ENCODE measurements around the gene MYO18B. TPM values are rescaled to one million over a fixed set of nuclear protein-coding genes. Genes with fewer than 3 reads are reported as not detected.

Gene MYO18B
- total RNA-seq, 1 experiment from 2014 or later = 0.03 TPM

GRCh38 chr22:25765801-25766200 lies 23.8 kb downstream of the MYO18B start:
- no peak for DNase-seq
- Histone ChIP-seq H3K36me3 (replicated peaks; ENCODE audit: control insufficient read depth, insufficient read depth, low read length) (no peaks in the 10 kb centered on the region), H3K4me3 (ENCODE audit: insufficient read depth, low read depth, low read length) (no peak overlapping the region), H3K27me3 (ENCODE audit: control insufficient read depth, insufficient read depth, low read length) (no peaks in the 10 kb centered on the region)

DNA sequence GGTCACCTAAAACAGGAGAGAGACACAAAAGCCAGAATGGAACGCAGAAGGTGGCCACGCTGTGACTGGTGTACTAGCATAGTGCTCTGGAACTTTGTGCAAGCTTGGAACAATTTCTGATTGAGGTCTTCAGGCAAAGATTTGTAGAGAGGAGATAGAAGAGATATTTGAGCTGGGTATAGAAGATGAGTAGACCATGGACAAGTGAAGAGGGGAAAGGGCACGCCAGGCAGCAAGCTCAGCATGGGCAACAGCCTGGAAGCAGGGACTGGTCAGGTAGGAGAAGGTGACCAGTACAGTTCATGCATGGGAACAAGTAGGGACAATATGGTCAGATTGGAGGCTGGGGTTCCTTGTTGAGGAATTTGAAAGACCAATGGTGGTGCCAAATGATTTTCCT lies 24.4 kb downstream of the MYO18B start:
- H3K36me3 ChIP-seq (replicated peaks; ENCODE audit: control insufficient read depth, insufficient read depth, low read length) = no peaks in the 10 kb centered on the region
- H3K27me3 ChIP-seq (ENCODE audit: control insufficient read depth, insufficient read depth, low read length) = no peaks in the 10 kb centered on the region
- no peak for DNase-seq
- no peak overlapping the region for H3K4me3 ChIP-seq (ENCODE audit: insufficient read depth, low read depth, low read length)

DNA sequence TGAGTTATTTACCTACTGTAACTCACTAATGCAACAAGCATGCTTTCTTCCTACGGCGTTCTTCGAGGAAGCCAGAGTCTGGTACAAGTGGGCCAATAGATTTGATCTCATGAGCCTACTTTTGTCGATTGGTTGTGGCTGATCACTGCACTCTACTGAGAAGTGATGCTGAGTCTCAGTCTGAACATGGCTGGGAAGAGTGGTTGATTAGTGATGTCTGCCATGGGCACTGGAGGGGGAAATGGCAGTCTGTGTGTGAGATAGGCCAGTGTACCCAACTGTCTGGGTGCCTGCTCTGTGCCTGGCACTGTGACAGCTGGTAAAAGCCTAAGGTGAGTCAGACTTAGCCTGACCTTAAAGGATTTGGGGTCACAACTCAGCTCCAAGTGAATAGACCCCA lies 28.3 kb downstream of the MYO18B start:
- H3K4me3 ChIP-seq (ENCODE audit: insufficient read depth, low read depth, low read length) = no peak overlapping the region
- H3K27me3 ChIP-seq (ENCODE audit: control insufficient read depth, insufficient read depth, low read length) = no peaks in the 10 kb centered on the region; the same call in 1 of the 2 replicates
- H3K36me3 ChIP-seq (replicated peaks; ENCODE audit: control insufficient read depth, insufficient read depth, low read length) = no peaks in the 10 kb centered on the region
- no peak for DNase-seq

GRCh38 chr22:25772288-25772687 lies 30.3 kb downstream of the MYO18B start:
- no peaks in the 10 kb centered on the region; the same call in 1 of the 2 replicates for H3K27me3 ChIP-seq (ENCODE audit: control insufficient read depth, insufficient read depth, low read length)
- H3K4me3 ChIP-seq (ENCODE audit: insufficient read depth, low read depth, low read length) = no peak overlapping the region
- no peak for DNase-seq
- no peaks in the 10 kb centered on the region for H3K36me3 ChIP-seq (replicated peaks; ENCODE audit: control insufficient read depth, insufficient read depth, low read length)

DNA sequence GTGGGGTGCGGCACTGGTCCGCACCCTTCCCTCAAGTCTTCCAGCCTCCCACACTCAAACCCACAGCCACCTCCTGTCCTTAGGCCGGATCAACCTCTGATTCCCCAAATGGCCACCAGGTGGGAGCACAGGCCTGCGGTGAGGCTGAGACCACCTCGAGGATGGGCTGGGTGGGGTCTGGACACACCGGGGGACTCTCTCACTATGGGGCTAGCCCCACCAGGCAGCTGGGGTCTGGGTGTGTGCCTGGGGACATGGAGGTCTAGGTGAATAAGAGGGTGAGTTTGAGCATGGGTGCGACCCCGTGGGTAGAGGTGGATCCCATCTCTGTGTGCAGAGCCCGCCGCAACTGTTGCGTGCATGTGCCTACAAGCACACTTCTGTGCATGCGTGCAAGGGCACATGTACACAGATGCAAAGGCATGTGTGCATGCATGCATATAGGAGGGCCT lies 32.6 kb downstream of the MYO18B start:
- H3K4me3 ChIP-seq (ENCODE audit: insufficient read depth, low read depth, low read length) = no peak overlapping the region
- DNase-seq = peak; percentile 89
- no peaks in the 10 kb centered on the region for H3K36me3 ChIP-seq (replicated peaks; ENCODE audit: control insufficient read depth, insufficient read depth, low read length)

GRCh38 chr22:25775531-25775930 lies 33.5 kb downstream of the MYO18B start:
- DNase-seq = peak; percentile 82
- Histone ChIP-seq H3K4me3 (ENCODE audit: insufficient read depth, low read depth, low read length) (no peak overlapping the region), H3K36me3 (replicated peaks; ENCODE audit: control insufficient read depth, insufficient read depth, low read length) (no peaks in the 10 kb centered on the region), H3K27me3 (ENCODE audit: control insufficient read depth, insufficient read depth, low read length) (no peaks in the 10 kb centered on the region; the same call in 1 of the 2 replicates)

More for the DNA sequence above, 32.6 kb downstream of the MYO18B start:
- H3K27me3 ChIP-seq (ENCODE audit: control insufficient read depth, insufficient read depth, low read length) = no peaks in the 10 kb centered on the region; the same call in 1 of the 2 replicates

GRCh38 chr22:25777411-25777810 lies 35.4 kb downstream of the MYO18B start:
- H3K27me3 ChIP-seq (ENCODE audit: control insufficient read depth, insufficient read depth, low read length) = no peaks in the 10 kb centered on the region; the same call in 1 of the 2 replicates
- H3K4me3 ChIP-seq (ENCODE audit: insufficient read depth, low read depth, low read length) = no peak overlapping the region
- H3K36me3 ChIP-seq (replicated peaks; ENCODE audit: control insufficient read depth, insufficient read depth, low read length) = no peaks in the 10 kb centered on the region
- DNase-seq = no peak

- Histone ChIP-seq H3K4me3 (ENCODE audit: insufficient read depth, low read depth, low read length) (no peak overlapping the region), H3K36me3 (replicated peaks; ENCODE audit: control insufficient read depth, insufficient read depth, low read length) (no peaks in the 10 kb centered on the region), H3K27me3 (ENCODE audit: control insufficient read depth, insufficient read depth, low read length) (no peaks in the 10 kb centered on the region; the same call in 1 of the 2 replicates)
- peak; percentile 64 for DNase-seq
These were observed 35.9 kb downstream of the MYO18B start for GRCh38 chr22:25777870-25778269.

- H3K4me3 ChIP-seq (ENCODE audit: insufficient read depth, low read depth, low read length) = no peak overlapping the region
- H3K27me3 ChIP-seq (ENCODE audit: control insufficient read depth, insufficient read depth, low read length) = no peaks in the 10 kb centered on the region; the same call in 1 of the 2 replicates
- no peak for DNase-seq
- H3K36me3 ChIP-seq (replicated peaks; ENCODE audit: control insufficient read depth, insufficient read depth, low read length) = no peaks in the 10 kb centered on the region
These were observed 37.4 kb downstream of the MYO18B start for GRCh38 chr22:25779426-25779825.

DNA sequence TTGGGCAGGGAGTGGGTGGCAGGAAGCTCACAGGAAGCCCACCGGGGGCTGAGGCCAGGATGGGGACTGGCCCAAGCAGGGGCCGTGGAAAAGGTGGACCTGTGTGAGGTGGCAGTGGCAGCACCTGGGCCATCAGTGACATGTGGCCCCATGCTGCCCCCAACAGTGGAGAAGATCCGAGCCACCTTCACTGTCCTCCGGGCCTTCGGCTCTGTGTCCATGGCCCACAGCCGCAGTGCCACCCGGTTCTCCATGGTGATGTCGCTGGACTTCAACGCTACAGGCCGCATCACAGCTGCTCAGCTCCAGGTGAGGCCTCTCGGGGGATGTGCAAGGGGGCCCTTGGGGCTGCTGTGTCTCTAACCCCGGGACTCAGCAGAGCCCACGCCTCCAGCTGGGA lies 37.9 kb downstream of the MYO18B start:
- H3K4me3 ChIP-seq (ENCODE audit: insufficient read depth, low read depth, low read length) = no peak overlapping the region
- no peaks in the 10 kb centered on the region for H3K36me3 ChIP-seq (replicated peaks; ENCODE audit: control insufficient read depth, insufficient read depth, low read length)
- H3K27me3 ChIP-seq (ENCODE audit: control insufficient read depth, insufficient read depth, low read length) = no peaks in the 10 kb centered on the region; the same call in 1 of the 2 replicates
- DNase-seq = no peak

- no peak for DNase-seq
- H3K36me3 ChIP-seq (replicated peaks; ENCODE audit: control insufficient read depth, insufficient read depth, low read length) = no peaks in the 10 kb centered on the region
- no peak overlapping the region for H3K4me3 ChIP-seq (ENCODE audit: insufficient read depth, low read depth, low read length)
- no peaks in the 10 kb centered on the region for H3K27me3 ChIP-seq (ENCODE audit: control insufficient read depth, insufficient read depth, low read length)
These were observed 38.7 kb downstream of the MYO18B start for GRCh38 chr22:25780673-25781072.

GRCh38 chr22:25781801-25782200 lies 39.8 kb downstream of the MYO18B start:
- Histone ChIP-seq H3K27me3 (ENCODE audit: control insufficient read depth, insufficient read depth, low read length) (no peaks in the 10 kb centered on the region), H3K36me3 (replicated peaks; ENCODE audit: control insufficient read depth, insufficient read depth, low read length) (no peaks in the 10 kb centered on the region), H3K4me3 (ENCODE audit: insufficient read depth, low read depth, low read length) (no peak overlapping the region)
- DNase-seq = no peak

DNA sequence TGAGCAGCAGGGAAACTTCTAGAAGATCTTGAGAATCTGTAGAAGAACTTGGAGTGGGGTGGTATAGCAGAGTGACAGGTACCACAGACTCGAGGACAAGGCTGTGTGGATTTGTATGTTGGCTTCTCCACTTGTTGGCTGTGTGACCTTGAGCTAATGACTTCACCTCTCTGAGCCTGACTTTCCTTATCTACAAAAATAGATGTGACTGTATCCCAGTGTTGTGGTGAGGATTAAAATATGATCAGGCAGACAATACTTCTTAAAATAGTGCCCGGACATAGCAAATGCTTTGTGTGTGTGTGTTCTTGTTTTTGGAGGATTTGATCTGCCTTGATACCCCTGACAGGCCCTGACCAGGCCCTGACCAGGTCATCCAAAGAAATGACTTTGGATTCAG lies 40.8 kb downstream of the MYO18B start:
- H3K4me3 ChIP-seq (ENCODE audit: insufficient read depth, low read depth, low read length) = no peak overlapping the region
- no peaks in the 10 kb centered on the region for H3K36me3 ChIP-seq (replicated peaks; ENCODE audit: control insufficient read depth, insufficient read depth, low read length)
- H3K27me3 ChIP-seq (ENCODE audit: control insufficient read depth, insufficient read depth, low read length) = no peaks in the 10 kb centered on the region
- no peak for DNase-seq

DNA sequence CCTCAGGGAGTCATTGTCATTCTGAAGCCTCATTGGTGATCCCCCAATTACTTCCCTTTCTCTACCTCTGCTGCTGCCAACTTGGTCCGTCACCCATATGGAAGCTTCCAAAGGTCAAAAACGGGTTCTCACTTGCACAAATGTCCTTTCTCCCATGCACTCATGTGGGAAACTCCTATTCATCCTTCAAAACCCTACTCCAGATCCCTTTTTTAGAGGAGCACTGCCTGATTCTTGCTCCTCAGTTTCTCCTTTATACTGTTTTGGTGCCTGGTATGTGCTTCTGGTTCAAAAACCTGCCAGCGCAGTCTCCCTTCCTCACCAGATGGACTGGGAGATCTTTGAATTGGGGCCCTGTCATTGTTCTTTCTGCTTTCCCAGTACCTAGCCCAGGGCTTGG lies 41.9 kb downstream of the MYO18B start:
- Histone ChIP-seq H3K4me3 (ENCODE audit: insufficient read depth, low read depth, low read length) (no peak overlapping the region), H3K36me3 (replicated peaks; ENCODE audit: control insufficient read depth, insufficient read depth, low read length) (no peaks in the 10 kb centered on the region), H3K27me3 (ENCODE audit: control insufficient read depth, insufficient read depth, low read length) (no peaks in the 10 kb centered on the region)
- no peak for DNase-seq

GRCh38 chr22:25786165-25786564 lies 44.2 kb downstream of the MYO18B start:
- H3K36me3 ChIP-seq (replicated peaks; ENCODE audit: control insufficient read depth, insufficient read depth, low read length) = no peaks in the 10 kb centered on the region
- no peaks in the 10 kb centered on the region for H3K27me3 ChIP-seq (ENCODE audit: control insufficient read depth, insufficient read depth, low read length)
- H3K4me3 ChIP-seq (ENCODE audit: insufficient read depth, low read depth, low read length) = no peak overlapping the region

DNA sequence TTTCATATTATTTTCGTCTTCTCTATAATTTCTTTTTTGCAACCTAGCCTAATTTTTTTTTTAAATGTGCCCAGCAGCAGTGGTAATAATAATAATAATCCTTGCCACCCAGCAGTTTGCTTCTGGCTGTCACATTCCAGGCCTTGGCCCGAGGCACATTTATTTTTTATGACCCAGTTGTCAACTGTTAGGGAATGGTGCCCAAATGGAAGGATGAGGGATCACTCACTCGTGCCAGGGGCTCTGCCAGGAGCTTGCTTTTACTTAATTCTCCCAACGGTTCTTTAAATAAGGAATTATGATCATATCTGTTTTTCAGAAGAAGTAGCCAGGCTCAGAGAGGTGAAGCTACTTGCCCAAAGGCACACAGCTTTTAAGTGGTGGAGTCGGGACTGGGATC lies 49.6 kb downstream of the MYO18B start:
- H3K4me3 ChIP-seq (ENCODE audit: insufficient read depth, low read depth, low read length) = no peak overlapping the region
- no peaks in the 10 kb centered on the region for H3K27me3 ChIP-seq (ENCODE audit: control insufficient read depth, insufficient read depth, low read length)
- no peak for DNase-seq
- H3K36me3 ChIP-seq (replicated peaks; ENCODE audit: control insufficient read depth, insufficient read depth, low read length) = no peaks in the 10 kb centered on the region

More at GRCh38 chr22:25786165-25786564, 44.2 kb downstream of the MYO18B start:
- DNase-seq = no peak
